ENCODE data around the gene PIPOX. TPM values are rescaled to one million over a fixed set of nuclear protein-coding genes. Genes with fewer than 3 reads are reported as not detected.
A peak's percentile ranks its signal among the peaks of the same experiment; 100 is the strongest.

The PIPOX gene, protein sequence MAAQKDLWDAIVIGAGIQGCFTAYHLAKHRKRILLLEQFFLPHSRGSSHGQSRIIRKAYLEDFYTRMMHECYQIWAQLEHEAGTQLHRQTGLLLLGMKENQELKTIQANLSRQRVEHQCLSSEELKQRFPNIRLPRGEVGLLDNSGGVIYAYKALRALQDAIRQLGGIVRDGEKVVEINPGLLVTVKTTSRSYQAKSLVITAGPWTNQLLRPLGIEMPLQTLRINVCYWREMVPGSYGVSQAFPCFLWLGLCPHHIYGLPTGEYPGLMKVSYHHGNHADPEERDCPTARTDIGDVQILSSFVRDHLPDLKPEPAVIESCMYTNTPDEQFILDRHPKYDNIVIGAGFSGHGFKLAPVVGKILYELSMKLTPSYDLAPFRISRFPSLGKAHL
- 1 to 10 TPM; 1.6 to 1.7 TPM for total RNA-seq

DNA sequence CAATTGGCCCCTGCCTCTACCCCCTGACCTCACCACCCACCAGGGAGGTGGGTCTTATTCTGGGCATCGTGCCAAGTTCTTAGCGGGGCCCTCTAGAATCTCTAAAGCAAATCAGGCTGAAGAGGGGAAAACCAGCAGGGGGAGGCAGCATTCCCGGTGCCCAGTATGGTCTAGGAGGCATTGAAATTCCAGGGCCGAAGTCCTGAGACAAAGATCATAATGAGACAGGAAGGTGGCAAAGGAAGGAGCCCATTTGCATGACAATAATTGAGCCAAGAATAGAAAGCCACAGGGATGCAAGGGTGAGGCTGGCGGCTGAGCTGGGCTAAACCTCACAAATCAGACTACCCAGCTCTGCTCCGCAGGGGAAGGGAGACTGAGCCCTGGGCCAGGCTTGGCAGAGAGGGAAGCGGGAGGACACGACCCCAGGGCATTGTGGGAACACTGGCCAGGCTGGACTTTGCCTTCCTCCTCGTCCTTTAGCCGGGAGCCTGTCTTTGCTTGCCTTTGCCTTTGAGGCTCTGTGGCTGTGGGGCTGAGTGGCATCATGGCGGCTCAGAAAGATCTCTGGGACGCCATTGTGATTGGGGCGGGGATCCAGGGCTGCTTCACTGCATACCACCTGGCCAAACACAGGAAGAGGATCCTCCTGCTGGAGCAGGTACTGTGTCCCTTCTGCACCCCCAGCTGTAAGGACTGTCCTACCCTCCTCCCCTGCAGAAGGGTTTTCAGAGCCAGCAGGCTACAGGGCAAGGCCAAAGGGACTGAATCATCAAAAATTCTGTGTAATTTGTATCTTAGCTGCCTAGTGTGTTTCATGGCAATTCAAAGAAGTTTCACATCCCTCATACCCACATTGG is at the start of gene PIPOX:
Gene PIPOX, plus strand, starts transcription at position 463 of the 860 bp plus-strand sequence. Its CDS starts 85 bp downstream, at position 548.
- ChIA-PET CTCF (no interaction called here), POLR2A (no interaction called here)
- Mint-ChIP-seq H3K4me1 (peaks cover 7% of the 10 kb centered on the region), H3K27me3 (peaks cover 5% of the 10 kb centered on the region), H3K9me3 (no peaks in the 10 kb centered on the region), H3K27ac (no peak within 1 kb of the TSS), H3K4me3 (no peak within 1 kb of the TSS), H3K36me3 (ENCODE audit: low read depth) (no peaks in the 10 kb centered on the region)
- no peak for DNase-seq

DNA sequence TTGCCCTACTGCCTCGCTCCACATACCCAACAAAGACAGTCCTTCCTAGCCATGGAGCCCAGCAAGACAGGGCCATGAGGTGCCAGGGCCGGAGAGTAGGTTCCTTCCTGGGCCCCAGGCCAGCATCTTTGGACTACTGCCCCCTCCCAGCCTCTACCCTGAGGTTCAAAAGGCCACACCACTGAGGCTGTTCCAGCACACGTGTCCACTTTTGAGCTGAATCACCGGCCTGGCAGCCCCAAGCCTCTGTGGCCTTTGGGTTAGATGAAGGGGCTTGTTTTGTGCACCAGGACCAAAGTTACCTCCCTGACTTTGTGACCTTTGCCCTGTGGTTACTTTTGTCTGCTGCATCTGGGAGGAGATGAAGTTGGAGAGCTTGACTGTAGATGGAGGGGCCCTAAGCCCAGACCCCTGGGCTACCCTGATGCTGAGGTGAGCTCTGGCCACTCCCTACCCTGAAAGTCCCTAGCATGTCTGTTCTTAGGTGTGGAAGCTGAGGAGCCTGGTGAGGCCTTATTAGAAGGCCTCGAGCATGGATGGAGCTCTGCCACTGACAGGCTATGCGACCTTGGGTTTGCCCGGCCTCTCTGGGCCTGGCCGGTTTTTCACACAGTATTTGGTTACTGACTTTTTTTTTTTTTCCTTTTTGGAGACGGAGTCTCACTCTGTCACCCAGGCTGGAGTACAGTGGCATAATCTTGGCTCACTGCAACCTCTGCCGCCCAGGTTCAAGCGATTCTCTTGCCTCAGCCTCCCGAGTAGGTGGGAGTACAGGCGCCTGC is 49.1 kb upstream of the PIPOX start:
- Mint-ChIP-seq H3K9me3 (no peaks in the 10 kb centered on the region), H3K27me3 (peaks cover under 1% of the 10 kb centered on the region), H3K27ac (no peak overlapping the region), H3K36me3 (ENCODE audit: low read depth) (no peaks in the 10 kb centered on the region), H3K4me3 (no peak overlapping the region), H3K4me1 (no peaks in the 10 kb centered on the region)
- ChIA-PET POLR2A (no interaction called here), CTCF (interaction anchor here (1.5 kb wide), 1 partner anchor 230 kb away, joined by 3 read pairs; no protein-coding TSS in a partner anchor)
- DNase-seq, result no peak

GRCh38 chr17:28996554-28997096 is 46.3 kb upstream of the PIPOX start:
- Mint-ChIP-seq H3K4me1 (no peaks in the 10 kb centered on the region), H3K9me3 (no peaks in the 10 kb centered on the region), H3K4me3 (no peak overlapping the region), H3K36me3 (ENCODE audit: low read depth) (no peaks in the 10 kb centered on the region), H3K27ac (no peak overlapping the region), H3K27me3 (peaks cover 3% of the 10 kb centered on the region)
- ChIA-PET CTCF (no interaction called here), POLR2A (no interaction called here)
- DNase-seq, result no peak

GRCh38 chr17:28997806-28998205 is 45.1 kb upstream of the PIPOX start:
- POLR2A ChIA-PET, result no interaction called here
- Mint-ChIP-seq H3K27ac (no peak overlapping the region), H3K27me3 (peaks cover 3% of the 10 kb centered on the region), H3K4me1 (no peaks in the 10 kb centered on the region), H3K9me3 (no peaks in the 10 kb centered on the region), H3K4me3 (no peak overlapping the region), H3K36me3 (ENCODE audit: low read depth) (no peaks in the 10 kb centered on the region)
- DNase-seq, result no peak
- CTCF ChIA-PET, result no interaction called here

DNA sequence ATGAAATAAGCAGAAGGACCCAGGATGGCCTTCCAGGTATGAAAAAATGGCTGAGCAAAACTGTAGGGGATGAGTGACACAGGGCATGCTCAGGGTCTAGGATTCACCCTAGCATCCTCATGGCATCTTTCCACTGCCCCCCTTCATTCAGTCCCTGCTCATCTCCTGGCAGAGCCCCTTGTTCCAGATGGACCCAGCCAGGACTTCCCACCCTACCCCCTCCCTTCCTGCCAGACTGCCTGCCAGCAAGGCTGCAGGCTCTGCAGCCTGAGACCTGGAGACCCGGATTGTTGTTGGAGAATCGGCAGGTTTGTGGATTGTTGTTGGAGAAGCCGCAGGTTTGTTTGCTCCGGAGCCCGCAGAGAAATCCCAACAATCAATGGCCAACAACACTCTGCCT is 43.7 kb upstream of the PIPOX start:
- no peak overlapping the region for H3K4me3 Mint-ChIP-seq
- no peaks in the 10 kb centered on the region for H3K9me3 Mint-ChIP-seq
- H3K27me3 Mint-ChIP-seq, result peaks cover 10% of the 10 kb centered on the region
- no peaks in the 10 kb centered on the region for H3K4me1 Mint-ChIP-seq
- no peaks in the 10 kb centered on the region for H3K36me3 Mint-ChIP-seq (ENCODE audit: low read depth)
- ChIA-PET CTCF (no interaction called here), POLR2A (no interaction called here)
- DNase-seq, result no peak
- no peak overlapping the region for H3K27ac Mint-ChIP-seq

DNA sequence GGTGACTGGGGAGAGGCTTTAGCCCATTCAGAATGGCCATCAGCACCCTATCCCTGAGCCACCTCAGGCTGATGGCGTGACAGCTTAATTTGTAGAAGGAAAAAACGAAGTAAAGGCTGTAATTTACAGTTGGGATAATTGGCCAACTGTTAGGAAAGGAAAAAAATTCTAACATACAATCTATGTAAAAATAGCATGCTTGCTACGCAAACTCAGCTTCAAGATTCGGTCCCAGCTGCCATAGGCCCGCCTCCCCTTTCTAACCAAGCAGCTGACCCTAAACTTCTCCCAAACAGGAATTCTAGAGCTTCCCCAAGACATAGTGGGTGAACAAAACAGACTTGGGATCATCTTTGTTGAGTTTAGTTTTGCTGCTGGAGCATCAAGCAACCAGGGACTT is 42.0 kb upstream of the PIPOX start:
- Mint-ChIP-seq H3K4me3 (no peak overlapping the region), H3K9me3 (no peaks in the 10 kb centered on the region), H3K4me1 (peaks cover 2% of the 10 kb centered on the region), H3K27me3 (peaks cover 21% of the 10 kb centered on the region), H3K36me3 (ENCODE audit: low read depth) (no peaks in the 10 kb centered on the region), H3K27ac (no peak overlapping the region)
- ChIA-PET CTCF (no interaction called here), POLR2A (no interaction called here)
- no peak for DNase-seq

GRCh38 chr17:29002811-29003210 is 40.1 kb upstream of the PIPOX start:
- Mint-ChIP-seq H3K27ac (no peak overlapping the region), H3K36me3 (ENCODE audit: low read depth) (no peaks in the 10 kb centered on the region), H3K4me1 (peaks cover 2% of the 10 kb centered on the region), H3K4me3 (no peak overlapping the region), H3K27me3 (peaks cover 34% of the 10 kb centered on the region), H3K9me3 (no peaks in the 10 kb centered on the region)
- ChIA-PET CTCF (interaction anchor here (1.1 kb wide), 1 partner anchor 225 kb away, joined by 3 read pairs; no protein-coding TSS in a partner anchor), POLR2A (no interaction called here)
- no peak for DNase-seq

- ChIA-PET CTCF (no interaction called here), POLR2A (no interaction called here)
- Mint-ChIP-seq H3K4me1 (peaks cover 2% of the 10 kb centered on the region), H3K4me3 (no peak overlapping the region), H3K9me3 (no peaks in the 10 kb centered on the region), H3K27ac (no peak overlapping the region), H3K36me3 (ENCODE audit: low read depth) (no peaks in the 10 kb centered on the region), H3K27me3 (peaks cover 36% of the 10 kb centered on the region)
- DNase-seq, result no peak
Observed at GRCh38 chr17:29003289-29003688, 39.7 kb upstream of the PIPOX start.

- no peaks in the 10 kb centered on the region for H3K9me3 Mint-ChIP-seq
- H3K4me3 Mint-ChIP-seq, result no peak overlapping the region
- H3K36me3 Mint-ChIP-seq (ENCODE audit: low read depth), result no peaks in the 10 kb centered on the region
- peaks cover 37% of the 10 kb centered on the region for H3K27me3 Mint-ChIP-seq
- H3K27ac Mint-ChIP-seq, result no peak overlapping the region
- no peak for DNase-seq
- ChIA-PET POLR2A (no interaction called here), CTCF (interaction anchor here (1.7 kb wide), 1 partner anchor 21 kb away, joined by 4 read pairs; no protein-coding TSS in a partner anchor)
- peaks cover 2% of the 10 kb centered on the region for H3K4me1 Mint-ChIP-seq
Observed at GRCh38 chr17:29004081-29004692, 38.8 kb upstream of the PIPOX start.

- Mint-ChIP-seq H3K27me3 (peaks cover 46% of the 10 kb centered on the region), H3K9me3 (no peaks in the 10 kb centered on the region), H3K27ac (no peak within 1 kb of the TSS), H3K4me1 (peaks cover 2% of the 10 kb centered on the region), H3K36me3 (ENCODE audit: low read depth) (no peaks in the 10 kb centered on the region), H3K4me3 (no peak within 1 kb of the TSS)
- peak; percentile 74 for DNase-seq
- ChIA-PET CTCF (interaction anchor here (1.7 kb wide), 1 partner anchor 13 kb away, joined by 4 read pairs; no protein-coding TSS in a partner anchor), POLR2A (no interaction called here)
Observed at GRCh38 chr17:29005936-29006511, 36.9 kb upstream of the PIPOX start, which contains the start of gene SEZ6. TSS of gene SEZ6 (minus strand) at chr17:29006033. CDS start at chr17:29005869, 164 bp downstream.

- H3K27ac Mint-ChIP-seq, result no peak overlapping the region
- POLR2A ChIA-PET, result no interaction called here
- H3K27me3 Mint-ChIP-seq, result peaks cover 48% of the 10 kb centered on the region
- DNase-seq, result no peak
- CTCF ChIA-PET, result interaction anchor here (0.7 to 1.7 kb wide), 3 partner anchors 10 to 21 kb away, joined by 3 to 4 read pairs (median 3); no protein-coding TSS in a partner anchor
- no peaks in the 10 kb centered on the region for H3K9me3 Mint-ChIP-seq
- H3K4me3 Mint-ChIP-seq, result no peak overlapping the region
- H3K4me1 Mint-ChIP-seq, result peaks cover 2% of the 10 kb centered on the region
- H3K36me3 Mint-ChIP-seq (ENCODE audit: low read depth), result no peaks in the 10 kb centered on the region
Observed at GRCh38 chr17:29007456-29007855, 35.5 kb upstream of the PIPOX start.
